Activated CD8-positive, alpha-beta memory T cell treated with anti-CD3 and anti-CD28 coated beads, Interleukin-2, amount 50 U/mL, for 1 hour (primary cell): ENCODE measurements around the gene OLFM2.
"Not testable (repeated sequence)": the region's sequence is repeated elsewhere in the genome, so short reads cannot be mapped to it uniquely, and the experiment has no call there.

ENCODE experiments used
- DNase-seq: peaks from one replicate; pipeline ENCODE4 v3.0.0-alpha.2; 2020; ENCODE audit errors: extremely low read depth

The OLFM2 gene

DNA sequence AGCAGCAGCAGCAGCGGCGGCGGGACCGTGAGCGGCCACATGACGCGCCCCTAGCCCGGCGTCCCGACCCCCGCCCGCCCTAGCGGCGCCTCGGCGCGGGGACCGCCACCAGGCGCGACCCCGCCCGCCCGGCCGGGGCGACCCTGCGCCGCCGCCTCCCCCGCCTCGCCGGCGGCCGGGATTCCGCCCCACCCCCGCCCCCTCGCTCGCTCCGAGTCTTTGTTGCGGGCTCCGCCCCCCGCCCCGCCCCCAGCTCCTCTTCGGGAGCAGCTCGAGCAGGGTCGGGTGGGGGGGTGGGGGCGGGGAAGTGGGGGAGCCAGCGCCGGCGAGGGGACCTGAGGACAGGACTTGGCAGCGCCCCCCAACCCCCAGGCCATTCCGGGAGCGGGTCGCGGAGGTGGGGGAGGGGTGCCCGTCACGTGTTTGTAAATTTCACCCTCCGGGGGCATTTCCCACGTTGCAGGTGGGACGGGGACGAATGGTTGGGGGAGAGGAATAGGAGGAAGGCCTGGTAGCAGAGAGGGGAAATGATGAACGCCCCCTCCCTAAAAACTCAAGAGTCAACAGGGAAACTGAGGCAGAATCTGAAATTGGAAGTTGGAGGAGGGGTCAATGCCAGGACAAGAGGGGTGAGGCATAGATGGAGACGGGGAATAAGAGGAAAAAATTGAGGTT lies at the start of gene OLFM2:
TSS of gene OLFM2 (minus strand) at position 190 of the 675 bp plus-strand sequence. CDS start at position 41, 149 bp downstream.
- no peak for DNase-seq

DNA sequence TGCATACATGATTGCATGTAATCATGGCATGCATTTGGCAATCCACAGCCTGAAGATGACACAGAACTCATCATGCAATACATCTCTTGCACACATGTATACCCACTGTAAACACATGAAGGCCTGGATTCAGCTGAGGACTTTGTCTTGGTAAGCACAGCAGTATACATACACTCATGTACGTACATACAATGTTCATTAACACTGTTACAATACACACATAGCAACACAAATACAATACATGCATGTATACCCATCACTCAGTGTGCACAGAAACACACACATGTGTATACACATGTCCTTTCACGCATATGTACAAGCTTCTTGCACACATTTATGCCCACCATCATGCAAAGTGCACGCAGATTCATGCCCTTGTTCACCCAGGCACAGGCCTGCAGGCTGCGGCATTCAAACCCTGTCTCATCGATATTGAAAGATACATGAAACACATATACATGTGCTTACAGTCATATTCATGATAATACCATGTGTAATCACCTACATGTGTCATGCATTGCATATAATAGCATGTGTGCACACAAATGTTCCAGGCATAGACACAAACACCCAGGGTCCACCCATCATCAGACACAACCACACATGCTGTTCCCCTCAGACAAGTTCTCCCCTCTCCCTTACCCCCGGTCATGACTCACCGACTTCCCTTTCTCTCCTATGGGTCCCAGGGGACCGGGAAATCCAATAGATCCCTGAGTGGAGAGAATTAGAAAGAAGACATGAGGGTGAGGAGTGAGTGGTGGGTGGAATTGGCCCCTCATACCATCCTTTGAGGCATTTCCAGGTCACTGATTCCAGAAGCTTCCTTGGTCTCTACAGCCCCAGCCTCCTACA lies 45.3 kb upstream of the OLFM2 start:
- DNase-seq = no peak

DNA sequence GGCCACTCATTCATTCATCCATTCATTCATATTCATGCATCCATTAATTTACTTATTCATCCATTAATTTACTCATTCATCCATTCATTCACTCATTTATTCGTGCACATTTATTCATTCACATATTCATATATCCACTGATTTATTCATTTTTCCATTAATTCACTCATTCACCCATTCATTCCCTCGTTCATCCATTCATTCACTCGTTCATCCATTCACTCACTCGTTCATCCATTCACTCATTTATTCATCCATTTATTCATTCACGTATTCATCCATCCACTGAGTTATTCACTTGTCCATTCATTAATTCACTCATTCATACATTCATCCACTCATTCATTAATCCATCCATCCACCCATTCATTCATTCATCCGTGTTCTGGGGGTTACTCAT lies 35.8 kb upstream of the OLFM2 start:
- DNase-seq = no peak

DNA sequence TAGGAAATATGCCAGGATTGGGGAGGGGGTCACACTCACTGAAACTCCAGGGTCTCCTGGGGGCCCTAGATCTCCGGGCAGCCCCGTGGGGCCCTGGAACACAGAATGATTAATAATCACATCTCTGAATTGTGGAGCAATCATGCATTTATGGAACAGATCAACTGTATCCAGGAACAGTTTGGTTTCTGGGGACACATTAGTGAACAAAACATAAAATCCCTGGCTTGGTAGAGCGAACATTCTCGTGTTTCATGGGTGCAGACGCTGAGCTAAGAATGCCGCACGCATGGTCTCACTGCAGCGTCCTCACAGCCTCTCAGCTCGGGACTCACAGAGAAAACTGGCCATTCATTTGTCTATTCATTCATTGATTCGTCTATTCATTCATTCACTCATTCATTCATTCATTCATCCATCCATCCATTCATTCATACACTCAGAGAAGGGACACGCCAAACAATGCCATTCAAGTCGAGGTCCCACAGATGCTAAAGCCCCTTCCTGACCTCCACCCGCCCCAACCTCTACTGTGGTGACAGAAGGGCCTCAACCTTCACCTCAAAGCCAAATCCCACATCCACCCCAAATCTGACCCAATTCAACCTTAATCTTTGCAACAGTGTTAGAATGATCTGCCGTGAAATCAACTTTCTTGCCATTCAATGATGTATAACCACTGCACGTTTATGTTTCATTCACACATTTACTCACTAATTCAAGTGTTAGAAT lies 35.0 kb upstream of the OLFM2 start:
- no peak for DNase-seq

DNA sequence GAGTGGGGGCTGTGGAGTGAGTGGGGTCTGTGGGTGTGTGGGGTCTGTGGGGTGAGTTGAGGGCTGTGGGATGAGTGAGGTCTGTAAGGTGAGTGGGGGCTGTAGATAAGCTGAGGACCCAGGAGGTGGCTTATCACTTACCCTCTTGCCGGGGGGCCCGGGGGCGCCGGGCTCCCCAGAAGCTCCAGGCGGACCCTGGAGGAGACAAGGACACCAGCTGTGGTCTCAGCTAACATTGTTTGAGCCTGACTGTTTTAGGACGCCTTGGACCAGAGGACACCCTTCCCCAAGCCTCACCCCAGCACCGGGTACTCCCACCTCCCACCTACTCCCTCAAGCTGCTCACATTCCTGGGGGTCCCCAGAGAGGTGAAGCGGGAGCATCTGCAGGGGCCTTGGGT lies 34.2 kb upstream of the OLFM2 start:
- no peak for DNase-seq

DNA sequence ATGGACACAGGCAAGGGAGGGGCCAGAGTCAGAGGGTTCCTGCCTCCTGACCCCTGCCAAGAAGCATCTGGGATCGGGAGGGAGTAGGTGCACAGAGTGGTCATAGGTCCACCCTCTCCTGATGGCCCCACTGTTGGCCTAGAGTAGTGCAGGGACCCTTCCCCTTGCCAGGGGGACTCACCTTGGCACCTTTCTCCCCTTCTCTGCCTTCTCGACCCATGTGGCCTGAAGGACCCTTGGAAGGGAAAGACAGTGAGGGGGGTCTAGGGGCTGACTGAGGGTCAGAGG lies 33.3 kb upstream of the OLFM2 start:
- DNase-seq = no peak

DNA sequence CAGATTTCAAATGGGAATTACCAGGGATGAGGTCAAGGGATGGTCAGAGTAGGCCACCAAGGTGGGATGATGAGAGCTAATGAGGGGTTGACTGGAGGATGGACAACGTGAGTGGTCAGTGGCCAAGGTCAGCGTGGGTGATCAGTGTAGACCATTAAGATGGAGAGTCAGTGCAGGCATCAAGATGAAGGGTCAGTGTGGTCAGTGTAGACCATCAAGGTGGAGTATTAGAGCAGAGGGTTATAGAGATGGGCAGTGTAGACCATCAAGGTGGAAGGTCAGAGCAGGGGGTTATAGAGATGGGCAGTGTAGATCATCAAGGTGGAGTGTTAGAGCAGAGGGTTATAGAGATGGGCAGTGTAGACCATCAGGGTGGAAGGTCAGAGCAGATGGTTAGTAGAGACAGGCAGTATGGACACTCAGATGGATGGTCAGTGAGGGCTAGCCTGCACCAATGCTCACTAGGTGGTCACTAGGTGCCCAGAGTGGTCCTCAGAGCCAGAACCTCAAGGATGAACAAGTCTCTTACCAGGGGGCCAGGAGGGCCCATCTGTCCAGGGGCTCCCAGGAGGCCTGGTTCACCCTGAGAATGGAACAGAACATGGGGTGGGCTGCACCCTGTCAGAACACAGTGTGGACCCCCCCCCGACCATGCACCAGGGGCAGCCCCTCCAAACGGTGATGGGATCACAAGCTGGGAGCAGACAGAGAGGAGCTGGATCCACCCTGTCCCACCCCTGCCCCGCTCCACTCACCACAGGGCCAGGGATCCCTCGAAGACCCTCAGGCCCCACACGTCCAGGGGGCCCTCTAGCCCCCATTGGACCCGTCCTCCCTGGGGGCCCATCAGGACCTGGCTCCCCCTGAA lies 32.7 kb upstream of the OLFM2 start:
- DNase-seq = no peak

DNA sequence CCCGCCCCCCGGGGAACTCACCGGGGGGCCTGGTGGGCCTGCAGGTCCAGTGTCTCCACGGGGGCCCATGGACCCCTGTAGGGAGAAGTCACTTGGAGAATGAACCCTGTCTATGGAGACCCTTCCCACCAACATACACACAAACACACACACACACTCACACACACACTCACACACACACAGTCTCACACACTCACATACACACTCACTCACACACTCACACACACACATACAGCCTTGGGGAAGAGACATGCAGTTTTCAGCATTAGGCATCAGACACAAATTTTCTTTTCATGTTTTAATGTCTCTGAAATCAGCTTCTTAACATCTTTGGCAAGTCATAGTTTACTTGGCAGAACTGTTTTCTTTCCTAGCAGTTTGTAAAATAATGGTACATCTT lies 31.0 kb upstream of the OLFM2 start:
- DNase-seq = no peak

DNA sequence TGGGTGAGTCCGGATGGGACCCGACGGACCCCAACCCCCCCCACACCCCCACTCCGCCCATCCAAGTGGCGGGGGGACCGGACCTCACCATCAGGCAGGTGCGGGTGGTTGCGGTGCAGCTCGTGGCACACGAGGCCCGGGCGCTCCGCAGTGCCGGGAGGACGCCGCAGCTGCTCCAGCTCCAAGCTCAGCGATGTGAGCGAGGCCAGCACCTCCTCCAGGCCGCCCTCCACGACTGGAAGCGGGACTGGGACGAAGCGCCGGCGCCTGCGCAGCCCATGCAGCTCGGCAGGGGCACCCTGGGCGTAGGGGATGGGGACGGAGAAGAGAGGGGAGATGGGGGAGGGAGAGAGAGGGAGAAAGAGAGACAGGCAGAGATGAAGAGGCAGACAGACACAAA lies 30.1 kb upstream of the OLFM2 start:
- DNase-seq = no peak

DNA sequence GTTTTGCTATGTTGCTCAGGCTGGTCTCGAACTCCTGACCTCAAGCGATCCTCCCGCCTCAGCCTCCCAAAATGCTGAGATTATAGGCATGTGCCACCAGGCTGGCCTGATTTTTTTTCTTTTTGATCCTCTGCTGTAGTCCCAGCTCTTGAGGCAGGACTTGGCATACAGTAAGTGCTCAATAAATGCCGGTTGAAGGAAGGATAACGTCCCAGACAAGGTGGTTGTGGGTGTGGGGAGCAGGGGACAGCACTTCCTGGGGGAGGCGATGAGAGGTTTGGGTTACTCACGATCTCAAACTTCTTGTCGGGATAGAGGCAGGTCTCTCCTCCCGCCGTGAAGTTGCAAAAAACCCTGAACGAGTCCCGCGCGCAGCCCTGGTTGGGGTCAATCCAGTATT lies 29.7 kb upstream of the OLFM2 start:
- no peak for DNase-seq

DNA sequence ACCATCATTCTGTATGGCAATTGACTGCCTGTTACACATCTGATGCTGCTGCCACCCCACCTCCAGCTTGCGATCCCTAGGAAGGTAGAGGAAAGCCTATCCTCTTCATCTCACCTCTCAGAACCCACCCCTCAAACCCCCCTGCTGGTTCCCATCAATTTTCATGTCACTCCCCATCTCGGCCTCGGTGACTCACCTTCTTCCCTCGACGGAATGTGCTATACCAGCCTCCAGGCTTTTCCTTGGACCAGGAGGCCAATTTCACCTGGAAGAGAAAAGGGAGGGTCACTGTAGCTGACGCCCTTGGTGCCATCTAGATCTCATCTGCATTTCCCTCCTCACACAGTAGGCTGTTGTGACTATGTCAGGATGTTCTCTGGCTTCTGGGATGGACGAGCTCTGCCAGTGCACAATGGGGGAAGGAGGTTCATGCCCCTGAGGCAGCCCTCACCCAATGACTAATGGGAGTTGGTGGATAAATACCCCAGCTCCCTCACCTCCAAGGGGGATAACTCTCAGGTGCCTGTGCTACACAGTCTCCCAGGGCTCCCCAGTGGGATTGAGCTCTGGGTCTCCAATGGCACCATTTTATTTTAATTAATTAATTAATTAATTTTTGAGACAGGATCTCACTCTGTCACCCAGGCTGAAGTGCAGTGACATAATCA lies 26.4 kb upstream of the OLFM2 start:
- DNase-seq = no peak

DNA sequence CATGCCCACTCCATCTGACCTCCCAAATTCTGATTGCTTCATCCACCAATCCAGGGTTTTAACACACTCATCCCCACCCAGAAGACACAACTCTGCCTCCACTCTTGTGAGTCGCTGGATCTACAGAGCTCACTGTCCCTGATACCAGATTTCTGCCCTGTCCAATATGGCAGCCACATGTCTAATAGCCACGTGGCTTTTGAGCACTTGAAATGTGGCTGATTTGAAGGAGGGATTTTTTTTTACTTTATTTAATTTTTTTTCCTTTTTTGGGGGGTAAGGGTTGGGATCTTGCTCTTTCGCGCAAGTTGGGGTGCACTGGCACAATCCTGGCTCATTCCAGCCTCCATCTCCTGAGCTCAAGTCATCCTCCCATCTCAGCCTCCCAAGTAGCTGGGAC lies 24.8 kb upstream of the OLFM2 start:
- DNase-seq = no peak

DNA sequence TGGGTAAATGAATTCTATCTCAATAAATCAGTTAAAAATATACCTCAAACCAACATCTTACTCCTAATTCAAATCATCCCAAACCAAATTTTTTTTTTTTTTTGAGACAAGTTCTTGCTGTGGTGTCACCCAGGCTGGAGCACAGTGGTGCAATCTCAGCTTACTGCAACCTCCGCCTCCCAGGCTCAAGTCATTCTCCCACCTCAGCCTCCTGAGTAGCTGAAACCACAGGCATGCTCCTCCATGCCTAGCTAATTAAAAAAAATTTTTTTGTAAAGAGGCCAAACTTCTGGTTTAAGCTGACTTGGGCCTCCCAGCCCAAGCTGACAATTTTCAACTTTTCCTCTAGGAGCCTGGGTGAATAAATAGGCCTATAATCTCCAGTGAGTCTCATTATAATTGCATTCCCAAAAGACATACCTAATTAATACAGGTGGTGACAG lies 22.1 kb upstream of the OLFM2 start:
- DNase-seq = no peak

DNA sequence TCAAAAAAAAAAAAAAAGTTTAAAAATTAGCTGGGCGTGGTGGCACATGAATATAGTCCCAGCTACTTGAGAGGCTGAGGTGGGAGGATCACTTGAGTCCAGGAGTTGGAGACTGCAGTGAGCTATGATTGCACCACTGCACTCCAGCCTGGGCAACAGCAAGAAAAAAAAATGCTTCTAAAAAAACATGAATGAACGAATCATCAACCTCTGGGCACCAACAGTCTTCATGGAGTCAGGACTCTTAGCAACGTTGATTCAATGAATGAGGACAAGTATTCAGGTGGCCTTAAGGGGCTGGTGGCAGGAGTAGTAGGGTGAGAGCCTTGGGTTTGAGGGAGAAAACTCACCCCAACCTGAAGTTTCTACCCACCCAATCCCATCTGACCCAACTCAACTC lies 20.6 kb upstream of the OLFM2 start:
- no peak for DNase-seq

DNA sequence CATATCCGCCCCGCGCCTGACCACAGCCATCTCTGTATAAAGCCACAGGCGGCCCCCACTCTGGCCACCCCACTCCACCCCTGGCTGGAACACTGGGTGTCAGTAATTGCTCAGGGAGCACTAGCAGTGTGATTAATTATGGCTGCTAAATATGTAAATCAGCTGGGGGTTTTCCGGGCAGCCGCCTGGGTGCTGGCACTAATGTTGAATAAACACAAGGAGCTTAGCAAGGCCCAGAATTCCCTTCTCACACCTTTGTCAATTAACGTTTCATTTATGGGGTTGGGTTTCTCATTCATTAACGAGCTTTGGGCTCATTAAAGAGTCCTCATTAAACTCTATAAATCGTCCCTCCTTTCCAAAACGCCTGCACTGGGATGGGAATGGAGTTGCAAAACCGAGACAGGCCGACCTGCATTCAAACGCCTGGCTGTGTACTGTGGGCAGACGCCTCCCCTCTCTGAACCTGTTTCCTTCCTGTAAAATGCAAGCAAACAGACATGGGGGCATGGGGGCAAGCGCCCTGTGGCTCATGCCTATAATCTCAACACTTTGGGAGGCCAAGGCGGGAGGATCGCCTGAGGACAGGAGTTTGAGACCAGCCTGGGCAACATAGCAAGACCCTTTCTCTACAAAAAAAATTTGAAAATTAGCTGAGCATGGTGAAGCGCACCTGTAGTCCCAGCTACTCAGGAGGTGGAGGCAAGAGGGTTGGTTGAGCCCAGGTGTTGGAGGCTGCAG lies 17.7 kb upstream of the OLFM2 start:
- DNase-seq = no peak

DNA sequence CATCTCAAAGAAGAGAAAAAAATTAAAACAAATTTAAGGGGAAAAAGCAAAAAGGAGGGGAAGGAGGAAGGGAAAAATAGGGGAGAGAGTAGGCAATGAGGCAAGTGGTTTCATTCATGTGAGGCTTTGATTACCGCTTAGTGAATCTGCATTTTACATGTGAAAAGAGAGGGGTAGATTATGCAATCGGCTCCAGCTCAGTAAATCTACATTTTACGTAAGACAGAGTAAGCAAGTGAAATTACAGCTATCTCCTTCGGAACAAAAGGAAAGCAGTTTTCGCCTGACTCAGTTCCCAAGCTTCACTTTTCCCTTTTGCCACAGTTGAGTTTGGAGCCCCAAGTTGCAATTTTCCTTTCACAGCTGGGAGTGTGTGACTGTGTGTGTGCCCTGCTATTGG lies 16.0 kb upstream of the OLFM2 start:
- DNase-seq = no peak

DNA sequence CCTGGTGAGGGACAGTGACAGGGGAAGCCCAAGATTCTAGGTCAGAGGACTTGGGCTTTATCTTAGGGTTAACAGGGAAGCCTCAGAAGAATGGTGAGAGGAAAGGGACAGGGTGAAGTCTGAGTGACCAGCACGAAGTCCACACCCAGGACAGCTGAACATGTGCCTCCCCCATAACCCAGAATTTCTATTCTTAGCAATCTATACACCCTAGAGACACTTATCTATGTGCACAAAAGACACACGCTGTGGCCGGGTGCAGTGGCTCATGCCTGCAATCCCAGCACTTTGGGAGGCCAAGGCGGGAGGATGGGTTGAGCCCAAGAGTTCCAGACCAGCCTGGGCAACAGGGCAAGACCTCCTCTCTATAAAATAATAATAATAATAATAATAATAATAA lies 11.1 kb upstream of the OLFM2 start:
- DNase-seq = no peak

DNA sequence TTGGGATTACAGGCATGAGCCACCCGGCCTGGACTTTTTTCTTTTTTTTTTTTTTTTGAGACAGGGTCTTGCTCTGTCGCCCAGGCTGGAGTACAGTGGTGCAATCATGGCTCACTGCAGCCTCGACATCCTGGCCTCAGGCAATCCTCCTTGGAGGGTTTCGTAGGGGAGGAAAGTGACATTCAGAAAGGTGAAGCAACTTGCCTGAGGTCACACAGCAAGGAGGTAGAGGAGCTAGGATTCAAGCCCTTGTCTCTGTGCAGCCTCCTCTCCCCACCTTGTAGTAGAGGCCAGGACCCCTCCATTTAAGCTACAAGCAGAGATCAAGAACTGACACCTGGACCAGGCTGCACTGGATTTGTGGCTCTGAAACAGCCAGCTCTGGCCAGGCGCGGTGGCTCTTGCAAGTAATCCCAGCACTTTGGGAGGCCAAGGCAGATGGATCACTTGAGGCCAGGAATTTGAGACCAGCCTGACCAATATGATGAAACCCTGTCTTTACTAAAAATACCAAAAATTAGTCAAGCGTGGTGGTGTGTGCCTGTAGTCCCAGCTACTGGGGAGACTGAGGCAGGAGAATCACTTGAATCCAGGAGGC lies 10.3 kb upstream of the OLFM2 start:
- DNase-seq = not testable (repeated sequence)

DNA sequence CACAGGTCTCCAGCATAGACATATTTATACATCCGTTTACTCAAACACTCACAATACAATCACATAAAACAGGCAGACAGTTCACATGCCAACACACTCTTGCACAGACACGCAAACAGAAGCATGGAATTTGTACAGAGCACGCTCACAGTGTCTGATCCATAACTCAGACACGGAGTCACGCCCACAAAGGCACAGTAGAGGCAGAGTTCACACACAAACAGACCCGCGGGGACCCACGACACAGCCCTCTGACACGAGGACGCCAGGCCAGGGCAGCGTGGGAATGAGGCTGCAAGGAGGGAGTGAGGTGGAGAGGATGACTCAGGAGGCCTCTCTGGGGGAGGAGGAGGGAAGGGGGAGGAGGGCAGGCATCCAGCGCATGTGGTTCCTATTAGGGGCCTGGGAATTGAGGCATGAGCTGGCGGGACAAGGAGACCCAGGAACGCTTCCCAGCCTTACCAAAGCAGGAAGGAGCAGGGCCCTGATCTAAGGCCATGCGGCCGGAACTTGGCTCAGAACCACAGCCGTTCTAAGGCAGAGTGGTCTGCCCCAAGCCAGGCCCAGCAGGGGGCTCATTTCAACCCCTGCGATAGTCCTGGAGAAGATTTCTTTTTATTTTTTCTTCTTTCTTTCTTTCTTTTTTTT lies 9.1 kb upstream of the OLFM2 start:
- DNase-seq = no peak

DNA sequence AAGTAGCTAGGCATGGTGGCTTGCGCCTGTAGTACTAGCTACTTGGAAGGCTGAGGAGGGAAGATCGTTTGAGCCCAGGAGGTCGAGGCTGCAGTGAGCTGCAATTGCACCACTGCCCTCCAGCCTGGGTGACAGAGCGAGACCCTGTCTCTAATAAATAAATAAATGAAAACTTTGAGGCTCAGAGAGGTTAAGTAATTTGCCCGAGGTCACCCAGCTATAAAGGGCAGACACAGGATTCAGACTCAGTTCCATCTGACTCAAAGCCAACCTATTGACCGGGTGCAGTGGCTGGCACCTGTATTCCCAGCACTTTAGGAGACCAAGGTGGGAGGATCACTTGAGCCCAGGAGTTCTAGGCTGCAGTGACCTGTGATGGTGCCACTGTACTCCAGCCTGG lies 7.4 kb upstream of the OLFM2 start:
- DNase-seq = no peak
